Mononuclear cell (primary cell): Measurements from ENCODE around the gene HTRA3. TPM values are rescaled to one million over a fixed set of nuclear protein-coding genes. Genes with fewer than 3 reads are reported as not detected.
"Not testable (repeated sequence)": the region's sequence is repeated elsewhere in the genome, so short reads cannot be mapped to it uniquely, and the experiment has no call there.

Experiments
- H3K27me3 ChIP-seq: 2 replicates; pipeline ENCODE4 v1.6.0; 2011; ENCODE audit warnings: low read length, control low read depth; ENCODE audit not compliant: insufficient read depth
- H3K4me1 ChIP-seq: 2 replicates; pipeline ENCODE4 v1.5.1; 2011; ENCODE audit warnings: mild to moderate bottlenecking, low read length, control low read depth; ENCODE audit not compliant: insufficient read depth
- H3K4me3 ChIP-seq: 2 replicates; pipeline ENCODE4 v1.5.1; 2011; ENCODE audit warnings: mild to moderate bottlenecking, low read length, moderate library complexity
- H3K9me3 ChIP-seq: 2 replicates; pipeline ENCODE4 v1.5.1; 2011; ENCODE audit warnings: low read depth, mild to moderate bottlenecking, control low read depth, low read length
- total RNA-seq: library from RNA; depleted of rRNA; stranded (reverse); fragments of >200 nt; gene quantifications from one replicate; pipeline ENCODE4 v1.2.3, GENCODE V29; 2012

HTRA3 gene
- total RNA-seq, 1 donor: not detected

DNA sequence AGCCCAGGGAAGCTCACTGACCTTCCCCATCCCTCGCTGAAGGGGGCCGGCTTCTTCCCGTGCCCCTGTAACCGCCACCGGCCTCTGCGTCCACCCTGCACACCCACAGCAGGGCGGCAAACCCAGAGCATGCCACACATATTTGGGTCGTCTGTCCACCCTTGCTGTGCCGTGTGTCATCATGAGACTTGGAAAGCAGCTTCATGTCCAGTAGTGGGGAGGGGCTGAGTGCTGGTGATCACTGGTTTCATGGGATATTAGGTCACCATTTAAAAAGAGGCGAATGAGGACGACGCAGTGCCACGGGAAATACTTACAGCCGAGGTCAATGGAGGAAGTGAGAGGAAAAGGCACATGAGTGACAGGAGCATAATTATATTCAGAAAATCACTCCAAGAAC is 74.8 kb downstream of the HTRA3 start:
- Histone ChIP-seq H3K4me3 (no peak overlapping the region), H3K27me3 (no peaks in the 10 kb centered on the region), H3K9me3 (no peaks in the 10 kb centered on the region), H3K4me1 (no peaks in the 10 kb centered on the region)

- H3K4me3 ChIP-seq: no peak overlapping the region
These were observed 75.7 kb downstream of the HTRA3 start for GRCh38 chr4:8345053-8345945.

DNA sequence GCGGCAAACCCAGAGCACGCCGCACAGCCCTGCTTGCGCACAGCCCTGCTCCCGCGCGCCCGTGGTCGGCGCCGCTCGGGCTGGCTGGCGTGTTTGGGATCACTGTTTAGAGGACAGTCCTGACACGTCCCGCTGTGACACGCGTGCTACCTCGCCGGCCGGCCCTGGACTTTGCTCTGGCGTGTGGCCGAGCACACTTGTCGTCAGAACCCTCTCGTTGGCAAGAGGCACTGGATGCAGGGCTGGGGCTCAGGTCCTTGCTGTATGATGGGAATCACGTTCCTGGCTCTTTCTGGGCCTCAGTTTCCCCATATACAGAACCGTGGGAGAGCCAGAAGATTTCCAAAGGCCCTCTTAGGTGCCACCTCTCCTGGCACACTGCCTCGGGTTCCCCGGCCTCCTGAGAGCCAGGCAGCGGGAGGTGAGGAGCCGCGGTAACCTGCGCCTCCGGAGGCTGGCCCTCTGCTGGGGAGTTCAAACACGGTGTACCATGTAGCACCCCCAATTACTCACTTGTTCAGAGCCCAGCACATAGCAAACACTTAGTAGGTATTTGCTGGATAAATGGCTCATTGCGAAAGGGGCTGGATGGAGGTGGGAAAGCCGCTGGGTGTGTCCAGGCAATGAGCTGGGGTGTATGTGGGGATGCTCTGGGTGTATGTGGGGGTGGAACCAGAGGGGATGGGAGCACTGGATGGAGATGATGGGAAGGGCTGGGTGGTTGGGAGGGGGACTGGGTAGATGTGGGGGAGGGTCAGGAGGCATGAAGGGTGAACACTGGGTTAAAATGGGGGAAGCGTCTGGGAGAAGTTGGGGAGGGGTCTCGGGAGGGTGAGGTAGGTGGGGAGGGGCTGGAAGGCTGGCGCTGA is 76.6 kb downstream of the HTRA3 start:
- H3K4me3 ChIP-seq: no peak overlapping the region
- H3K4me1 ChIP-seq: no peaks in the 10 kb centered on the region
- no peaks in the 10 kb centered on the region for H3K27me3 ChIP-seq
- H3K9me3 ChIP-seq: no peaks in the 10 kb centered on the region

More at GRCh38 chr4:8345053-8345945, 75.7 kb downstream of the HTRA3 start:
- no peaks in the 10 kb centered on the region for H3K4me1 ChIP-seq
- H3K9me3 ChIP-seq: no peaks in the 10 kb centered on the region
- H3K27me3 ChIP-seq: no peaks in the 10 kb centered on the region

GRCh38 chr4:8346838-8347605 is 77.5 kb downstream of the HTRA3 start:
- Histone ChIP-seq H3K4me1 (no peaks in the 10 kb centered on the region), H3K4me3 (no peak overlapping the region)

GRCh38 chr4:8347660-8348059 is 78.1 kb downstream of the HTRA3 start:
- Histone ChIP-seq H3K4me3 (no peak overlapping the region), H3K27me3 (no peaks in the 10 kb centered on the region), H3K9me3 (no peaks in the 10 kb centered on the region), H3K4me1 (no peaks in the 10 kb centered on the region)

More at GRCh38 chr4:8346838-8347605, 77.5 kb downstream of the HTRA3 start:
- H3K27me3 ChIP-seq: no peaks in the 10 kb centered on the region
- no peaks in the 10 kb centered on the region for H3K9me3 ChIP-seq

GRCh38 chr4:8348071-8348470 is 78.5 kb downstream of the HTRA3 start:
- H3K9me3 ChIP-seq: no peaks in the 10 kb centered on the region
- H3K4me3 ChIP-seq: no peak overlapping the region
- H3K4me1 ChIP-seq: no peaks in the 10 kb centered on the region
- H3K27me3 ChIP-seq: no peaks in the 10 kb centered on the region

DNA sequence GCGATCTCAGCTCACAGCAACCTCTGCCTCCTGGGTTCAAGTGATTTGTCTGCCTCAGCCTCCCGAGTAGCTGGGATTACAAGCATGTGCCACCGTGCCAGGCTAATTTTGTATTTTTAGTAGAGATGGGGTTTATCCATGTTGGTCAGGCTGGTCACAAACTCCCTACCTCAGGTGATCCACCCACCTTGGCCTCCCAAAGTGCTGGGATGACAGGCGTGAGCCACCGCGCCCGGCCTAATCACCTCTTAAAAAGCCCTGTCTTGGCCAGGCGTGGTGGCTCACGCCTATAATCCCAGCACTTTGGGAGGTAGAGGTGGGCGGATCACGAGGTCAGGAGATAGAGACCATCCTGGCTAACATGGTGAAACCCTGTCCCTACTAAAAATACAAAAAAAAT is 79.7 kb downstream of the HTRA3 start:
- not testable (repeated sequence) for H3K9me3 ChIP-seq, H3K4me1 ChIP-seq, H3K4me3 ChIP-seq, H3K27me3 ChIP-seq

GRCh38 chr4:8349664-8350236 is 80.2 kb downstream of the HTRA3 start:
- H3K27me3 ChIP-seq: no peaks in the 10 kb centered on the region
- H3K9me3 ChIP-seq: no peaks in the 10 kb centered on the region
- H3K4me1 ChIP-seq: no peaks in the 10 kb centered on the region
- H3K4me3 ChIP-seq: no peak overlapping the region

DNA sequence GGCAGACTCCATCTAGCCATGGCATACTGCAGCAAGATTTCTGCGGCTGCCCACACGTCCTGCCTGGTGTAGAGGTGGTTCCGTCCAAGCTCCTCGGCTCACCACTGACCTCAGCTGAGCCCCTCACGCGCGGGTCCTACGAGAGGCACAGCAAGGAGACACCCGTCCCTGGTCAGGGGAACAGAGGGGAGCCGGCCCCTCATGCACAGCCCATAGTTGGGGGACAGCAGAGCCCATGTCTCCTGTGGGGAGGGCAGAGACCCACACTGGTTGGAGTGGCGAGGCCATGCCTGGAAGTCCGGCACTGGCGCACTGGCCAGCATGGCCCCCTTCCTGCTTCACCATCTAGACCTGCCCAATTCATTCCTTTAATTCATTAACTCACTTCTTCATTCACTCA is 80.8 kb downstream of the HTRA3 start:
- Histone ChIP-seq H3K4me3 (no peak overlapping the region), H3K27me3 (no peaks in the 10 kb centered on the region), H3K4me1 (no peaks in the 10 kb centered on the region), H3K9me3 (no peaks in the 10 kb centered on the region)

DNA sequence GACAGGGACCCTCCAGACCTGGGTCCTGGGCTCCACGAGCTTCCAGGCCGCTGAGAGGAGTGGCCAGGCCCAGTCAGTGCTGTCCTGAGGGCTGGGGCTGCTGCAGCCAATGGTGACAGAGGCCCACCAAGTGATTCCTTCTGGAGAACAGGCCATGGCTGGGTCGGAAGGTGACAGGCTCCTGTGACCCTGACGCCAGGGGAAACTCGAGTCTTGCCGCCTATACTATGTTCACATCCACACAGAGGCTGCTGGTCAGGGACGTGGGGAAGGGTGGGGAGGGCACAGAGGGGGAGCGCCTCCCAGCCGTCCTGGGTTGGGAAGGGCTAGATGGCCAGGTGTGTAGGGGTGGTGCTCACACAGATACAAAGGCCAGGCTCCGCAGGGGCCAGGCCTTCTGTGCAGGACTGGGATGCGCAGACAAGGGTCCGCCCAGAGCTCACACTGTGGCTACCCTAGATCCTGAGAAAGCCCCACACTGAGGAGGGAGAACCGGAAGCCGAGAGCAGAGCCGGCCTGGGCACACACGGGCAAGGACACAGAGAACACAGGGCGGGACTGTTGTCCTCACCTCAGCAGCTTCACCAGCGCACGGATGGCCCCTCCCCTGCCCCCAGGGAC is 81.4 kb downstream of the HTRA3 start:
- Histone ChIP-seq H3K4me1 (no peaks in the 10 kb centered on the region), H3K9me3 (no peaks in the 10 kb centered on the region), H3K27me3 (no peaks in the 10 kb centered on the region), H3K4me3 (no peak overlapping the region)

DNA sequence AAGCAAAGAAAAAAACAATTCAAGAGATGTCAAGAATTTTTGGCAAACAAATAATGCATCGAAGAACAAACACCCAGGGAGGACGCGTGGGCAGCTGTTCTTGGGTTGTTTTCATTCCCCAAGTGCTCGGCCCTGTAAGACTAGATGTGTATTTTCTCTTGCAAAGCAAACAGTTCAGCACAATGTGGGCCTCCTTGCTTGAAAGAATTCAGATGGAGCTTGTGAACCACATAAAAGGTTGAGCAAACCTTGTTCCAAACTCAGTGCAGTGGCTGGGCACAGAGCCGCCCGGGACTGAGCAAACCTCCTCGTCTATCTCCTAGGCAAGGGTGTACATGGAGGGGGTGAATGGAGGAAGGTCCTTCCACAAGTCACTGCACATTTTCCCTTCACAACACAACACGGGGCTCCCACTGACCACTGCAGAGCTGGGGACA is 82.4 kb downstream of the HTRA3 start:
- Histone ChIP-seq H3K9me3 (no peaks in the 10 kb centered on the region), H3K4me3 (no peak overlapping the region), H3K27me3 (no peaks in the 10 kb centered on the region), H3K4me1 (no peaks in the 10 kb centered on the region)

DNA sequence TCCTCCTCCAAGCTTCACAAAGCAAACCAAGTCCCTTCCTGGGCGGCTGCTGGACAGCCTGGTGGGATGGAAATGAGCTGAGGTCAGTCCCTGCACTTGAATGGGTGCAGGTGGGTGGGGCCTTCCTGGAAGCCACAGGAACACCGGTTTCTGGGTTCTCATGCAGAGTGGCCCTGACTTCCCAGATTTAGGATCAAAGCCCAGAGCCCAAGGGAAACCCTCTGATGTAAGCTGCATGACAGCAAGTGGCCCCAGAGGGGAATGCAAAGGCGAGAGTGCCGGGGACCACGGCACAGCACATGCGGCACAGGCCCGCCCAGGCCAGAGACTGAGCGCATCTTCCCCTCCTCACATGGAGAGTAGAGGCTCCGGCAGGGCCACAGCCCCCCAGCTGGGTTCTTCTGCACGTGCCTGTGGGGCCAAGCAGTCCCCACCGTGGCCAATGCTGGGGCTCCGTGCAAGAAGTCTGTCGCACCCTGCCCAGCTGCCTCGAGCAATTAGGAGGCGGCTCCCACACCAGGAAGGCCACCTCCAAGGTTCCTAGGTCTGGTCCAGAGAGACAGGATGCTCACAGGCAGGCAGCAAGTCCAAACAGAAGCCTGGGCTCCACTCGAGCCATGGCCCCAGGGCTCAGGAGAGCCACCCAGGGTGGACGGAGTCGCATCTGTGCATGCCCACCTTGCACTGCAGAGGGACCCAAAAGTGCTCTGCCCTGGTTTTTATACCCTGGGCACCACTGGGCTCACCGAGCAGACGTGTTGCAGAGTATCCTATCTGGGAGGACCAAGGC is 83.0 kb downstream of the HTRA3 start:
- Histone ChIP-seq H3K9me3 (no peaks in the 10 kb centered on the region), H3K27me3 (no peaks in the 10 kb centered on the region), H3K4me1 (no peaks in the 10 kb centered on the region), H3K4me3 (no peak overlapping the region)

DNA sequence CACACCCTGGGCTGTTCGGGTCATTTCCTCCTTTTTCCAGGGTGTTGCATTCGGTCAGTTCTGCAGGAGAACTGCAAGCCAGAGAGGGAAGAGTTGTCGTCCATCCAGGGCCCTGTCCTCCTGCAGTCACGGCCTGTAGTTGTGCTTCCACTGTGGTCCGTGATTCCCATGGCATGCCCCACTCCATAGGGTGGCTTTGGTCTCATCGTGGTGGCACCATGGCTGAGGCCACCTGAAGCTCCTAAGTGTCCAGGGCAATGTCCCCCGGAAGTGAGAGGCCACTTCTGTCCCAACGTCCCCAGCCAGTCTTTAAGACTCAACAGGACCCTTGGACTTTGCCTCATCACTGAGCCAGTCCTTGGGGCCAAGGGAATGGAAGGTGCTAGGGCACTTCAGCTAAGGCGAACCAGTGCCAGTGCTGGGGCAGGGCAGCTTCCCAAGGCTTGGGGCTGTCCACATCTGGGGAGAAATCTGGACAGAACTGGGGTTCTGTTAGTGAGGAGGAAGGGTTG is 83.7 kb downstream of the HTRA3 start:
- no peaks in the 10 kb centered on the region for H3K4me1 ChIP-seq
- H3K27me3 ChIP-seq: no peaks in the 10 kb centered on the region
- H3K4me3 ChIP-seq: no peak overlapping the region
- no peaks in the 10 kb centered on the region for H3K9me3 ChIP-seq
